SH-SY5Y (cell line): ENCODE measurements around the gene DAAM1.

ENCODE experiments used
- GATA2 ChIP-seq: IDR thresholded peaks from 2 replicates; pipeline ENCODE4 v1.6.1; 2011; ENCODE audit warnings: mild to moderate bottlenecking, low read depth, low read length
- GATA3 ChIP-seq: IDR thresholded peaks from 2 replicates; pipeline ENCODE4 v1.6.1; 2011; ENCODE audit warnings: low read depth, mild to moderate bottlenecking, low read length, moderate library complexity

DNA sequence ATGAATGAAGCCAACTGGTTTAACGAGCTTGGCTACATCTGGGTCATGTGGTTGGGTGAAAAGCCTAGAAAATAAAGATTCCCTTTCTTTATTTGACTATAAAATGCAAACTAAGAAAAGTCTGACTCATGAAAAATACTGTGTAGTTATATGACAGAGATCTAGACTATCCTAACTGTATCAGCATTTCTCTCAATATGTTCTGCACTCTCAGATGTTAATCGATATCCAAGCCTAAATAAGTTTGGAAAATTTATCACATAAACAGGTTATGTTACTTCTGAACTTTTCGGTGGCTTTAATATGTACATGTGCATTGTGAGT is 133.1 kb downstream of the DAAM1 start:
- TF ChIP-seq GATA3 (no peak), GATA2 (no peak)
